OCI-LY3 (cell line): ENCODE data around the gene CYP11A1.

Experiments
- EZH2phosphoT487 ChIP-seq: fragments of 200-600 bp; shearing (Covaris generic); IDR thresholded peaks from 2 replicates; pipeline ENCODE4 v1.6.1; 2018; ENCODE audit warnings: antibody characterized with exemption, mixed run types, low read depth
- TF ChIP-seq, protein P1 (sequence below): fragments of 200-600, 300-600 bp; sonication (generic); IDR thresholded peaks from 2 replicates; pipeline ENCODE4 v1.5.1; 2014; ENCODE audit warnings: antibody characterized with exemption, low read length, low read depth

DNA sequence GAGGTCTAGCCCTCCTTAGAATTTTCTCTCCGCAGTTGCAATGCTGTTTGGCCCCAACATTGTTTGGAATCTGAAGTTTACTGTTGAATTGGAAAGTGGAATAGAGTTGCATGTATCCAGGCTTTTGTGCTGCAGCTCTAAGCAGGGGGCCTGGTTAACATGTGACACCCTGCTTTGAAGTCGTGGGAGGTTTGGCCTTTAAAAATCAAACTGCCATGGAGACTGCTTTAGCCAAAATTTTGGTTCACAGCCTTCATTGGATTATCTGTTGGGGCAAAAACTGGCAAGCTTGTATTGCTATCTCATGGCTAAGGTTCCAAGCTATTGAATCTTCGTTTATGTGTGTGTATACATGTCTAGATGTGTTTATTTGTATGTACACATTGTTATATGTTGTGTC, 15.8 kb downstream of the CYP11A1 start:
- TF ChIP-seq, protein P1, sequence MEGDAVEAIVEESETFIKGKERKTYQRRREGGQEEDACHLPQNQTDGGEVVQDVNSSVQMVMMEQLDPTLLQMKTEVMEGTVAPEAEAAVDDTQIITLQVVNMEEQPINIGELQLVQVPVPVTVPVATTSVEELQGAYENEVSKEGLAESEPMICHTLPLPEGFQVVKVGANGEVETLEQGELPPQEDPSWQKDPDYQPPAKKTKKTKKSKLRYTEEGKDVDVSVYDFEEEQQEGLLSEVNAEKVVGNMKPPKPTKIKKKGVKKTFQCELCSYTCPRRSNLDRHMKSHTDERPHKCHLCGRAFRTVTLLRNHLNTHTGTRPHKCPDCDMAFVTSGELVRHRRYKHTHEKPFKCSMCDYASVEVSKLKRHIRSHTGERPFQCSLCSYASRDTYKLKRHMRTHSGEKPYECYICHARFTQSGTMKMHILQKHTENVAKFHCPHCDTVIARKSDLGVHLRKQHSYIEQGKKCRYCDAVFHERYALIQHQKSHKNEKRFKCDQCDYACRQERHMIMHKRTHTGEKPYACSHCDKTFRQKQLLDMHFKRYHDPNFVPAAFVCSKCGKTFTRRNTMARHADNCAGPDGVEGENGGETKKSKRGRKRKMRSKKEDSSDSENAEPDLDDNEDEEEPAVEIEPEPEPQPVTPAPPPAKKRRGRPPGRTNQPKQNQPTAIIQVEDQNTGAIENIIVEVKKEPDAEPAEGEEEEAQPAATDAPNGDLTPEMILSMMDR = no peak
- TF ChIP-seq EZH2phosphoT487 = no peak
